Transverse colon (tissue), 4 donors: ENCODE results near the gene SPAG6. TPM values are rescaled to one million over a fixed set of nuclear protein-coding genes. Genes with fewer than 3 reads are reported as not detected.

Experiments
- DNase-seq: peaks from one replicate; pipeline ENCODE4 v3.0.0-alpha.2; 2019
- H3K27ac ChIP-seq, 4 donors: fragments of 200-600 bp; sonication (generic); 2 replicates each; pipeline ENCODE4 v1.5.1; 2016 to 2018; ENCODE audit warnings: inconsistent platforms in 4 of 4
- H3K27me3 ChIP-seq: fragments of 200-600 bp; sonication (generic); 2 replicates; pipeline ENCODE4 v1.5.1; 2017; ENCODE audit warnings: inconsistent platforms
- H3K36me3 ChIP-seq, 4 donors: fragments of 200-600 bp; sonication (generic); 2 replicates each; pipeline ENCODE4 v1.5.1; 2017 to 2019; ENCODE audit warnings: inconsistent platforms in 4 of 4
- H3K4me1 ChIP-seq, 4 donors: fragments of 200-600 bp; sonication (generic); 2 replicates each; pipeline ENCODE4 v1.5.1; 2017 to 2020; ENCODE audit warnings: inconsistent platforms in 4 of 4
- H3K4me3 ChIP-seq, 4 donors: fragments of 200-600 bp; sonication (generic); 1 replicate in 1 of 4; 2 replicates in 3 of 4; pipeline versions ENCODE4 v1.5.1 to v1.6.1; 2017 to 2019; ENCODE audit warnings: inconsistent platforms in 4 of 4
- H3K9me3 ChIP-seq, 2 donors: fragments of 200-600 bp; sonication (generic); 2 replicates each; pipeline ENCODE4 v1.5.1; 2017 to 2019; ENCODE audit warnings: inconsistent platforms in 2 of 2
- EP300 ChIP-seq: sonication (generic); formaldehyde crosslinking; IDR thresholded peaks from one replicate; pipeline ENCODE4 v1.6.1; 2017; ENCODE audit warnings: antibody characterized with exemption, low read depth
- POLR2A ChIP-seq: fragments of 450-650 bp; IDR thresholded peaks from one replicate; pipeline ENCODE4 v1.6.1; 2016; ENCODE audit warnings: antibody characterized with exemption, mild to moderate bottlenecking, moderate library complexity
- POLR2AphosphoS5 ChIP-seq, 3 donors: sonication (generic); formaldehyde crosslinking; IDR thresholded peaks; one replicate each; pipeline ENCODE4 v1.6.1; 2016; ENCODE audit warnings: antibody characterized with exemption in 3 of 3
- WGBS, 2 donors: methylation state at CpG; one replicate each; pipeline ENCODE4 v1.1.5; 2018; ENCODE audit warnings: low coverage in 1 of 2; 5-methylcytosine and 5-hydroxymethylcytosine counted together
- in situ Hi-C, 4 donors: fragments of 200-750 bp; cut with MboI; loops; one replicate each; pipeline versions ENCODE4 v1.15.0 to v1.15.1; 2017; ENCODE audit warnings: low sequenced_read_pairs in 3 of 4, low pct_ligation_motif_present in 1 of 4, low pct_unique_long_range_greater_than_20kb in 1 of 4
- intact Hi-C: fragments of 100-400 bp; cut with DNase I; formaldehyde crosslinking; loops from one replicate; pipeline ENCODE4 v1.15.1; 2023; ENCODE audit warnings: low total_unique reads
- total RNA-seq, 4 donors: library from RNA; depleted of rRNA; stranded (reverse); fragments of >200 nt; gene quantifications; one replicate each; pipeline ENCODE4 v1.1.0, GENCODE V29; 2016
- TF ChIP-seq, protein P1 (sequence below), 5 experiments: fragments of 200-600 bp in 3 of 5; fragments of 450-650 bp in 2 of 5; sonication (generic) in 3 of 5; IDR thresholded peaks; 1 replicate in 2 of 5; 2 replicates in 3 of 5; pipeline ENCODE4 v1.5.1; 2016 to 2017; ENCODE audit warnings: antibody characterized with exemption in 5 of 5, inconsistent platforms in 3 of 5, mild to moderate bottlenecking in 2 of 5, moderate library complexity in 1 of 5

Gene SPAG6
- total RNA-seq, 4 donors from 2014 or later = not detected

DNA sequence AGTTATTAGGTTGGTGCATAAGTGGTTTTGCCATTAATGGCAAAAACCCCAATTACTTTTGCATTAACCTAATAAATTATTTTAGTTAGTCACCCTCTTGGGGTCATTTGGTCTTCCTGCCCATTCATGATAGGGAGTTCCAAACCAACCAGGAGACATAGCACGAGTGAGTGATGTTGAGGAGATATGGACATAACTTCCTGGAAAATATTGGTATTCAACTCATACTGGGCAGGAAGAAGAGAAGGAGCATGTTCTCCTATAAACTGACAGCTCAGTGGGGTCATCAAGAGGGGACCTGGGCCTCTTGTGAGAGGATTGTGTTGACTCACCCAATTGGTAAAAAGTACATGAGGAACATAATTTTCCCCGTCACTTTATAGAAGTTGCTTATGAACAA, 23.7 kb downstream of the SPAG6 start:
- H3K4me3 ChIP-seq = no peak overlapping the region
- in situ Hi-C loops = no loop called here
- no peak for DNase-seq
- no peak overlapping the region for H3K27ac ChIP-seq
- no peaks in the 10 kb centered on the region for H3K36me3 ChIP-seq
- no peaks in the 10 kb centered on the region for H3K9me3 ChIP-seq
- H3K27me3 ChIP-seq = no peaks in the 10 kb centered on the region
- 30 to 43% methylated on average over 2 of the region's 2 CpGs for WGBS, 2 donors
- intact Hi-C loops = no loop called here
- TF ChIP-seq EP300 = no peak
- TF ChIP-seq POLR2A = no peak
- no peak for TF ChIP-seq POLR2AphosphoS5 (IDR thresholded peaks at IDR 0.05)
- TF ChIP-seq, protein P1, sequence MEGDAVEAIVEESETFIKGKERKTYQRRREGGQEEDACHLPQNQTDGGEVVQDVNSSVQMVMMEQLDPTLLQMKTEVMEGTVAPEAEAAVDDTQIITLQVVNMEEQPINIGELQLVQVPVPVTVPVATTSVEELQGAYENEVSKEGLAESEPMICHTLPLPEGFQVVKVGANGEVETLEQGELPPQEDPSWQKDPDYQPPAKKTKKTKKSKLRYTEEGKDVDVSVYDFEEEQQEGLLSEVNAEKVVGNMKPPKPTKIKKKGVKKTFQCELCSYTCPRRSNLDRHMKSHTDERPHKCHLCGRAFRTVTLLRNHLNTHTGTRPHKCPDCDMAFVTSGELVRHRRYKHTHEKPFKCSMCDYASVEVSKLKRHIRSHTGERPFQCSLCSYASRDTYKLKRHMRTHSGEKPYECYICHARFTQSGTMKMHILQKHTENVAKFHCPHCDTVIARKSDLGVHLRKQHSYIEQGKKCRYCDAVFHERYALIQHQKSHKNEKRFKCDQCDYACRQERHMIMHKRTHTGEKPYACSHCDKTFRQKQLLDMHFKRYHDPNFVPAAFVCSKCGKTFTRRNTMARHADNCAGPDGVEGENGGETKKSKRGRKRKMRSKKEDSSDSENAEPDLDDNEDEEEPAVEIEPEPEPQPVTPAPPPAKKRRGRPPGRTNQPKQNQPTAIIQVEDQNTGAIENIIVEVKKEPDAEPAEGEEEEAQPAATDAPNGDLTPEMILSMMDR (IDR thresholded peaks at IDR 0.05) = no peak
- no peaks in the 10 kb centered on the region for H3K4me1 ChIP-seq

DNA sequence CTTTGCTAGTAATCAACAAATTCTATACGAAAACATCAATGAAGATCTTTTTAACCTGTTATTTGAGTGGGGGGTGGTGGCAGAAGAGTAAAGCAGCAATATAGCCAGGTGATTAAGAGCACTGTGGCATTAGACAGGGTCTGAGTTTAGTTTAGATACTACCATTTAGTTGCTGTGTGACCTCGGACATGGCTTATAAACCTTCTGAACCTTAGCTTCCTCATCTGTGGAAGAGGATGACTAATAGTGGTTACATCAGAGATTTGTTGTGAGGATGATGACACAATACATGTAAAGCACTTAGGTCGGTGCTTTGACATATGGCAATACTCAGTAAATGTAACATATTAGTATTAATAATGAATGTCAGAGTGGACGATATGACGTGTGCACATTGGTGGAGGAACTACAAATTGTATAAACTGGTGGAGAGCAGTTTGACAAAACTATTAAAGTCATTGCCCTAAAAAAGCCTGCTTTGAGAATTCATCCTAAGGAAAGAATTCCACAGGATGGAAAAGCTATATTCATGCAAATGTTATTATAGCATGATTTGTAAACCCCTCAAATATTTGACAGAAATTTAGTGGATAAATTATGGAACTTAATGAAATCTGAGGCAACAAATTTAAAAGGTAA, 24.3 kb downstream of the SPAG6 start:
- Histone ChIP-seq H3K27me3 (no peaks in the 10 kb centered on the region), H3K27ac (no peak overlapping the region), H3K9me3 (no peaks in the 10 kb centered on the region), H3K36me3 (no peaks in the 10 kb centered on the region), H3K4me3 (no peak overlapping the region), H3K4me1 (no peaks in the 10 kb centered on the region)
- 78 to 86% methylated on average over 5 of the region's 5 CpGs for WGBS, 2 donors
- no peak for DNase-seq
- TF ChIP-seq EP300 (no peak), POLR2AphosphoS5 (IDR thresholded peaks at IDR 0.05) (no peak)
- in situ Hi-C loops (no loop called here), intact Hi-C loops (no loop called here)

DNA sequence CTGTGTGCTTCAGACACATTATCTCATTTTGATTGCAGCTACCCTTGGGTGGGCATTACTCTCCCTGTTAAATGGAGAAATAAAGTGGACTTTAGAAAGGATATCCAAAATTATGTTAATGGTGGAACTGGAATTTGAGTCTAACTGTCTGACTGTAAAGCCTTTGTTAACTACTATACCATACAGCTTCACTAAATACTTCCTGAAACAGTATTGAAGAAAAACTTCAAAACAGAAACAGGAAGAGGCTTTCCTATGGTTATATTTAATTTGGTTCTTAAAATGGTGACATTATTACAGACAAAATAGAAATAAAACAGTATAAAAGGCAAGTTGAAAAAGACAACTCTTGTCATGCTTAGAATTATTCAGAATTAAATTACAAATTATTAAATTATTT, 25.0 kb downstream of the SPAG6 start:
- no peaks in the 10 kb centered on the region for H3K9me3 ChIP-seq
- no peaks in the 10 kb centered on the region for H3K27me3 ChIP-seq
- H3K4me3 ChIP-seq = no peak overlapping the region
- intact Hi-C loops = no loop called here
- no peak for DNase-seq
- H3K36me3 ChIP-seq = no peaks in the 10 kb centered on the region
- H3K4me1 ChIP-seq = no peaks in the 10 kb centered on the region
- TF ChIP-seq EP300 (no peak), POLR2AphosphoS5 (IDR thresholded peaks at IDR 0.05) (no peak), POLR2A (no peak)
- TF ChIP-seq, protein P1 (IDR thresholded peaks at IDR 0.05) = no peak
- no peak overlapping the region for H3K27ac ChIP-seq
- in situ Hi-C loops = no loop called here

DNA sequence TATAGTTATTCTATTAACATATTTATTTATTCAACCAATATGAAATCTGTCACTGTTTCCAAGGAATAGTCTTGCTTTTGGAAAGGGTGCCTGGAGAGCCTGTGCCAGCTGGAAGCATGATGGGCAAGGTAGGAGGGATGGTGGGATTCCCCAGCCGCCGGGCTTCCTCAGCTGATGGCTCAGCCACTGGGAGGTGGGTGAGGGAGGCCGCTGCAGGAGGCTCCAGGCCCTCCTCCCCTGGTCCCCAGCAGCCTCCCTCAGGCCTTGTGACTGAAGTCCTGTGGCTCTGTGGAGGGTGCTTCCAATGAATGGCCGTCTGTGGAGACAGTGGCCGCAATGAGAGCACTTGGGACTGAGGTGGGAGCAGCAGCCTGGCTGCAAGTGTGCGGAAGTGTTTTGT, 27.0 kb downstream of the SPAG6 start:
- Histone ChIP-seq H3K9me3 (no peaks in the 10 kb centered on the region), H3K27ac (no peak overlapping the region), H3K4me3 (no peak overlapping the region), H3K4me1 (no peaks in the 10 kb centered on the region), H3K36me3 (no peaks in the 10 kb centered on the region), H3K27me3 (no peaks in the 10 kb centered on the region)
- in situ Hi-C loops (no loop called here), intact Hi-C loops (no loop called here)
- TF ChIP-seq POLR2AphosphoS5 (IDR thresholded peaks at IDR 0.05) = no peak
- TF ChIP-seq EP300 = no peak
- no peak for TF ChIP-seq POLR2A
- TF ChIP-seq, protein P1 (IDR thresholded peaks at IDR 0.05) = no peak
- no peak for DNase-seq
- WGBS, 2 donors = 92 to 93% methylated on average over 3 to 6 of the region's 6 CpGs

DNA sequence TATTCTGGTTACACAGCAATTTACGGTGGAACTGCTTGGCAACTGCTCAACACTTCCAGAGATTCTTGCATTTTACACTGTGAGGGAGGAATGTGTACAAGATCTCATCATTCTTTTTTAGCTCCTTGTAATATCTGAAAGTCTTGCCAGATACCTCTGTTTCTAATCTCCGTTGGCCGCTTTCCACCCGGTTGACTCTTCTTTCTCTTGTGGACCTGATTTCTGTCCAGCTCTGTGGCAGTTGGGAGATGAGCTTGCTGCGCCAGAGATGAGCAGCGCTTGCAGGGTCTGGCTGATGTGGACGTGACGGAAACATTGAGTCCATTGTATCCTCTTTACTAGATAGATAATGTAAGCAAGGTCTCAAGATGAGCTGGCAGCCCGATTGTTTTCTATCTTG, 27.6 kb downstream of the SPAG6 start:
- Histone ChIP-seq H3K4me3 (no peak overlapping the region), H3K27ac (no peak overlapping the region), H3K36me3 (no peaks in the 10 kb centered on the region), H3K9me3 (no peaks in the 10 kb centered on the region), H3K27me3 (no peaks in the 10 kb centered on the region), H3K4me1 (no peaks in the 10 kb centered on the region)
- no peak for DNase-seq
- in situ Hi-C loops (no loop called here), intact Hi-C loops (no loop called here)
- TF ChIP-seq POLR2A (no peak), POLR2AphosphoS5 (IDR thresholded peaks at IDR 0.05) (no peak), EP300 (no peak)
- TF ChIP-seq, protein P1 (IDR thresholded peaks at IDR 0.05) = no peak
- 44 to 73% methylated on average over 5 to 9 of the region's 9 CpGs for WGBS, 2 donors
